BJ (cell line): ENCODE data around the gene APOBEC3H. TPM values are rescaled to one million over a fixed set of nuclear protein-coding genes. Genes with fewer than 3 reads are reported as not detected.

Source experiments
- CTCF ChIA-PET: fragments of 350-600 bp; formaldehyde crosslinking; extraction: SDS; loops from one replicate; lab custom pipeline; 2021; ENCODE audit warnings: antibody characterized with exemption, inconsistent platforms; lab: Yijun Ruan, JAX
- POLR2A ChIA-PET: fragments of 300-600 bp; sonication (Branson Sonifier 250); formaldehyde crosslinking; extraction: SDS; loops from one replicate; lab custom pipeline; 2021; ENCODE audit warnings: antibody characterized with exemption; lab: Charles Lee
- DNase-seq: peaks from one replicate; pipeline ENCODE4 v3.0.0-alpha.2; 2011; ENCODE audit warnings: low read depth
- H3K27me3 ChIP-seq: 2 replicates; pipeline ENCODE4 v1.6.0; 2011; ENCODE audit warnings: low read length; ENCODE audit not compliant: control insufficient read depth, insufficient read depth
- H3K36me3 ChIP-seq: 2 replicates; pipeline ENCODE4 v1.5.1; 2011; ENCODE audit warnings: low read length; ENCODE audit not compliant: control insufficient read depth, insufficient read depth
- H3K4me3 ChIP-seq: 2 replicates; pipeline ENCODE4 v1.5.1; 2011; ENCODE audit warnings: low read depth, mild to moderate bottlenecking, control low read depth, low read length
- CTCF ChIP-seq: IDR thresholded peaks from 2 replicates; pipeline ENCODE4 v1.5.1; 2011; ENCODE audit warnings: low read depth, mild to moderate bottlenecking, control low read depth, inconsistent platforms, low read length, moderate library complexity; ENCODE audit not compliant: insufficient read depth
- polyA plus RNA-seq: library from polyadenylated mRNA; depleted of rRNA; stranded (reverse); fragments of >200 nt; gene quantifications from 2 replicates; pipeline ENCODE4 v1.2.3, GENCODE V29; 2011

APOBEC3H gene
- polyA plus RNA-seq, 1 experiment, result 0.10 TPM

- ChIA-PET POLR2A (no interaction called here), CTCF (interaction anchor here (2.4 kb wide), 1 partner anchor 345 kb away, joined by 13 read pairs; no protein-coding TSS in a partner anchor)
- Histone ChIP-seq H3K27me3 (peaks cover 10% of the 10 kb centered on the region), H3K4me3 (no peak overlapping the region), H3K36me3 (no peaks in the 10 kb centered on the region)
- DNase-seq, result no peak
- TF ChIP-seq CTCF, result no peak
Measured at GRCh38 chr22:39114112-39114511, 17.1 kb downstream of the APOBEC3H start.

- POLR2A ChIA-PET, result no interaction called here
Measured at GRCh38 chr22:39115570-39115969, 18.5 kb downstream of the APOBEC3H start.

GRCh38 chr22:39115977-39116621 lies 19.1 kb downstream of the APOBEC3H start:
- ChIA-PET POLR2A (no interaction called here), CTCF (interaction anchor here (0.6 to 0.7 kb wide), 2 partner anchors 201 to 246 kb away, joined by 3 to 4 read pairs; no protein-coding TSS in a partner anchor)
- no peak for DNase-seq
- H3K27me3 ChIP-seq, result peaks cover 10% of the 10 kb centered on the region
- H3K36me3 ChIP-seq, result no peaks in the 10 kb centered on the region
- TF ChIP-seq CTCF, result no peak
- H3K4me3 ChIP-seq, result no peak overlapping the region

More at GRCh38 chr22:39115570-39115969, 18.5 kb downstream of the APOBEC3H start:
- peaks cover 11% of the 10 kb centered on the region for H3K27me3 ChIP-seq
- DNase-seq, result no peak
- CTCF ChIA-PET, result interaction anchor here (0.6 to 2.4 kb wide), 3 partner anchors 201 to 346 kb away, joined by 3 to 13 read pairs (median 4); no protein-coding TSS in a partner anchor
- H3K36me3 ChIP-seq, result no peaks in the 10 kb centered on the region
- TF ChIP-seq CTCF, result no peak
- no peak overlapping the region for H3K4me3 ChIP-seq

- ChIA-PET POLR2A (no interaction called here), CTCF (interaction anchor here (0.6 to 2.0 kb wide), 6 partner anchors 8 to 247 kb away, joined by 3 to 7 read pairs (median 4); no protein-coding TSS in a partner anchor)
- no peak for DNase-seq
- H3K27me3 ChIP-seq, result peaks cover 10% of the 10 kb centered on the region
- H3K36me3 ChIP-seq, result no peaks in the 10 kb centered on the region
- no peak overlapping the region for H3K4me3 ChIP-seq
- peak; percentile 59 for TF ChIP-seq CTCF
Measured at GRCh38 chr22:39117585-39118191, 20.6 kb downstream of the APOBEC3H start.

- 0 out of 2 replicates have a peak, but pooled peaks cover 2% of the 10 kb centered on the region for H3K27me3 ChIP-seq
- DNase-seq, result no peak
- POLR2A ChIA-PET, result no interaction called here
- CTCF ChIA-PET, result interaction anchor here (1.0 to 3.6 kb wide), 8 partner anchors 14 to 351 kb away, joined by 3 to 14 read pairs (median 4); no protein-coding TSS in a partner anchor
- H3K36me3 ChIP-seq, result no peaks in the 10 kb centered on the region
- no peak overlapping the region for H3K4me3 ChIP-seq
- no peak for TF ChIP-seq CTCF
Measured at GRCh38 chr22:39120983-39121382, 23.9 kb downstream of the APOBEC3H start.
